ENCODE data around the gene INPP5K.
"Not testable (repeated sequence)": the region's sequence is repeated elsewhere in the genome, so short reads cannot be mapped to it uniquely, and the experiment has no call there.

INPP5K gene

DNA sequence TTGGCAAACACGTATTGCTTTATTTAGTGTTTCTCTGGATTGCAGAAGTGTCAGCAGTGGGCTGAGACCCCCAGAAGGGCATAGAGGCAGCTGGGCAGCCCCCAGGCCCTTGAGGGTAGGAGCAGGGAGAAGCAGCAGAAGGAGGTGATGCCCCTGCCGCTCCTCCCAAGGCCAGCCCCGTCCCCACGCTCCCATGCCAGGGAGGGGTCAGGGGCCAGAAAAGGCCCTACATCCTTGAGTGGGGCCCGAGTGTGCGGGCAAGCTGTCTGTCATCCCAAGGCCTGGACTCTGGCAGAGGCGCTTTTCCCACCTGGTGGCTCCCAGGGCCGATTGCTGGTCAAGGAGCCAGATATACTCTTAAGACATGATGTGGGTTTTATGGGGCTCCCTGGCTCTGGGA lies 52.2 kb downstream of the INPP5K start:
- DNase-seq (ENCODE audit: low read depth, low spot score): no peak

DNA sequence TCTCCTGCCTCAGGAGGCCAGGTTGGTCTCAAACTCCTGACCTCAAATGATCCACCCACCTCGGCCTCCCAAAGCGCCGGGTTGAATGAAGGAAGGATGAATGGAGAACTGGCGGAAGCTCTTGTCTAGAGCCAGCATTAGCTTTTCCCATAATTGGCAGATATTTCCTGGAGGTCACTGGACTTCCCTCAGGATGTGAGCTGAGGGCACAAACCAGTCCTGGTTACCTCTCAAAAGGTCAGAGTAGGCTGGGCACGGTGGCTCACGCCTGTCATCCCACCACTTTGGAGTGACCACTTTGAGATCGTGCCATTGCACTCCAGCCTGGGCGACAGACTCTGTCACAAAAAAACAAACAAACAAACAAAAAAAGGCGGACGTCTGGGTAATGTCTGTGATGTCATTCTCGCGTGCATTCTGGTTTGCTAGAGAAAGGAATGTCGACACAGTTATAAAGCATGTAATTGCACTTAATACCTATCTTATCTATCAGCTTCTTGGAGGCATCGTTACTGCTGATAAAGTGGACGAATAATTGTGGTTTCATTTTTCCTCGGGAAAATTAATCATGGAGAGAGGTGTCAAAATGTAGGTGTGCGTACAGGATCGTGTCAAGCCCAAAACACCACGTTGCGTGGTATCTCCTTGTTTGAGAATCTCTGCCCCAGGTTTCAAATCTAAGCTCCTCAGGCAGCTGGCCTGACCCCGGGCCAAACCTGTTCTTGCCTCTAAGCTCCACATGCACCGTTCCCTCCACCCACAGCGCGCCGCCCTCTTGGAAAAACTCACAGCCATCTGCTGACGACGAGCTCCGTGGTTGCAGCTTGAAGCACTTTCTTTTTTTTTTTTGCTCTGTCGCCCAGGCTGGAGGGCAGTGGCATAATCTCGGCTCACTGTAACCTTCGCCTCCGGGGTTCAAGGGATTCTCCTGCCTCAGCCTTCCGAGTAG lies 54.0 kb downstream of the INPP5K start:
- DNase-seq (ENCODE audit: low read depth, low spot score): no peak

DNA sequence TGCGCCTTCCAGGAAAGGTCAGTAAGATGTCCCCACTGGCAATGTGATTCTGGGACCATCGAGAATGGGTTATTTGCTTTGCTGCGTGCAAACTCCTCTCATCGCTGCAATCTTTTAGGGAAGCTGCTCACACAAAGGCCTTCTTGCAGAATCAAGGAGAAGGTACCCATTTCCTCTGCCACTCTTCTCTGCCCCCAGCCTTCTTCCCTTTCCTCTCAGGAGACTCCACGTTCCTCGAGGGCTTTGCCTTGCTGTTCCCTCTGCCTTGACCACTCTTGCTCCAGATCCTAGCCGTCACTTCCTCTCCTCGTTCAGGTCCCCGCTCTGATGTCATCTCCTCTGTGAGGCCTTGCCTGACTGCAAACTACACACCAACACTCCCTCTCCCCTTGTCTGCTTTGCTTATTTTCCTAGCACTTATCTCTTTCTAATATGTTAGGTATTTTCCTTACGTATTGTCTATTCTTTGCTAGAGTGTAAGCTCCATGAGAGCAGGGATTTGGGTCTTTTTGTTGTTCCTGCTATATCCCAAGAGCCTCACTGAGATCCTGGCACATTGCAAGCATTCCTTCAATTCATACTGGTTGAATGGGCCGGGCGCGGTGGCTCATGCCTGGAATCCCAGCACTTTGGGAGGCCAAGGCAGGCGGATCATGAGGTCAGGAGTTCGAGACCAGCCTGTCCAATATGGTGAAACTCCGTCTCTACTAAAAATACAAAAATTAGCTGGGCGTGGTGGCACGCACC lies 55.0 kb downstream of the INPP5K start:
- DNase-seq (ENCODE audit: low read depth, low spot score): no peak

DNA sequence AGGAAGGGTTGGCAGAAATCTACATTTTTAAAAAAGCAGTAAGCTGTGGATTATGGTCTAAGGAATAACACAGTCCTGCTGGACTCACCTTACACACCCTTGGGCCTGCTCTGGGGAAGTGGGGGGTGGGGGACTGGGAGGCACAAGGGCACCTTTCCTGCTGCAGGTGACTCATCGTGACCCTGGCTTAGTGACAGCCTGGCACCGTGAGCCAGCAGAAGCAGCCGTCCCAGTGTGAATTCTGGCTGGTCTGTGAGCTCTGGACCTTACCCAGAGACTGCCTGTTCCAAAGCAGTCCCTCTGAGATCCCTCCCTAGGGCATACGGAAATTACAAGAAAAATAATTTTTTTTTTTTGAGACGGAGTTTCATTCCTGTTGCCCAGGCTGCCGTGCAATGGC lies 56.2 kb downstream of the INPP5K start:
- DNase-seq (ENCODE audit: low read depth, low spot score): no peak

DNA sequence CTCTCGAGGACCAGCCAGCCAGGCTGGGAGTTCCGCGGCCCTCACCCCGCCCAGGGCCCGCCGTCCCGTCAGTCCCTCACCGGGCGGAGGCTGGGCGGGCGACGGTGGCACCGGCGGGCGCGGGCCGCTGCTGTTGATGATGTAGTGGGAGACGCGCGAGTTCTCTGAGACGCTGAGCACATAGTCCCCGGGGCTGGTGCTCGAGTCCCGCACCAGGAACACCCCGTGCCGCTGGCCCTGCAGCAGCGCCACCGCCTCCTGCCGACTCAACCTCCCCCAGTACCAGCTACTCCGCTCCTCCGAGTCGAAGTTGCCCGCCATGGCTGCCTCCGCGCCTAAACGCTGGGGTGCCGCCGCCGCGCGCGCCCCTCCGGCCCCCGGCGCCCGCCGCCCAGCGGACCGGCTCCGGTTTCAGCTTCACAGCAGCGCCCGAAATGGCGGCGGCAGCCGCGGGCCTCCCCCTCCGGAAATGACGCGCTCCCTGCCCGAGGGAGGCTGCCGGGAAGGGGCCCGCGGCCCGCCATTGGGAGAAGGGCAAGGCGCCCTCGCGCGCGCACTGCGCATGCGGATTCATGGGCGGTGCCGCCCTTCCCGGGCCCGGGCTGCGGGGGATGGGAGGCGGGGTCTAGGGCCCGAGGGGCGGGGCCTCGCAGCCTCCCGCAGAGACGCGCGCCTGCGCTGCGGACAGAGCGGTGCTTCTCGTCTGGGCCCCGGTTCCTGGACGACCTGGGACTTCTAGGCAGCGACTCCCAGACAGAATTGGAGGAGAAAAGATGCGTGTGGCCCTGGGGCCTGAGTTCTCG lies 60.4 kb downstream of the INPP5K start, which contains the start of gene CRK:
CRK (minus strand) TSS at position 436 of the 803 bp plus-strand sequence; CDS start at position 321, 115 bp downstream.
- peak; percentile 91 for DNase-seq (ENCODE audit: low read depth, low spot score)

DNA sequence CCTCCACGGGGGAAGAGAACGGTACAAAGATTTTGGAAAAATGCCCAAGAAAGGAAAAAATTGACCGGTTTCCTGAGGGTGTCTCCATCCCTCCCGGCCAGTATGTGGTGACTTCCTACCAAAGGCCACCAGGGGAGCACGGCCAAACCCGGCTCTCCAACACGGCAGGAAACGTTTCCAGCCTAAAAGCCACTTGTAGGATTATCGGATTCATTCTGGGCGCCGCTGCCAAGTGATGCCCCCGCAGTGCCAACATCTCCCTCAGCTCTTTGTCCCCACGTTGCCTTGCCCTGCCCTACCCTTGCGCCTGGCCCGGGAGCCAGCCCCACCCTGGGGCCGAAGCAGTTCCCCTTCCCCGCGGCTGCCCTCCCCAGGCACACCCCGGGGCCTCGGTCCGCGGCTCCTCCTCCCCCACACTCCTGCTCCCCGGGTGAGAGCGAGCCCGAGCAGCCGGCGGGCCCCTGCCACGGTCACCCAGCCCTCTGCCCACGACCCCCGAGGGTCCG lies 61.1 kb downstream of the INPP5K start:
- DNase-seq (ENCODE audit: low read depth, low spot score): no peak

DNA sequence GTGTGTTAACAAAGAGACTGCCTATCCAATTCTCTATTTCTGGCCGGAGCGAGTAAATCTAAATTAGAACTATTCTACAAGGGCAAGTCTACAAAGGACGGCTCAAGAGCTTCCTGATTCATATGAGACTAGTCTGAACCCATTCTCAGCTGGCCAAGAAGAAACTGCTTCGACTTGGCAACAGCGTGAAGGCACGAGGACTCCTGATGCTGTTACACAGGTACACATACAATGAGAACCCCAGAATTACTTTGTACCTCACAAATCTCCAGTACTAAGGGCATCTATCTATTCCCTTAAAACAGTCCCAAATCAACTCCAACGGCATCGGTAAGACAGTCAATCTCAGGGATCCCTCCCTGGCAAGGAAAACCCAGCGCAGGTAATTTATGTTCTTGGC lies 61.9 kb downstream of the INPP5K start:
- no peak for DNase-seq (ENCODE audit: low read depth, low spot score)

DNA sequence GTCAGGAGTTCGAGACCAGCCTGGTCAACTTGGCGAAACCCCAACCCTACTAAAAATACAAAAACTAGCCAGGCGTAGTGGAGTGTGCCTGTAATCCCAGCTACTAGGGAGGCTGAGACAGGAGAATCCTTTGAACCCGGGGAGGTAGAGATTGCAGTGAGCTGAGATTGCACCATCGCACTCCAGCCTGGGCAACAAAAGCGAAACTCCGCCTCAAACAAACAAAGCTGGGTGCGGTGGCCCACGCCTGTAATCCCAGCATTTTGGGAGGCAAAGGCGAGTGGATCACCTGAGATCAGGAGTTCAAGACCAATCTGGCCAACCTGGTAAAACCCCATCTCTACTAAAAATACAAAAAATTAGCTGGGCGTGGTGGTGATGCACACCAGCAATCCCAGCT lies 62.7 kb downstream of the INPP5K start:
- not testable (repeated sequence) for DNase-seq (ENCODE audit: low read depth, low spot score)

DNA sequence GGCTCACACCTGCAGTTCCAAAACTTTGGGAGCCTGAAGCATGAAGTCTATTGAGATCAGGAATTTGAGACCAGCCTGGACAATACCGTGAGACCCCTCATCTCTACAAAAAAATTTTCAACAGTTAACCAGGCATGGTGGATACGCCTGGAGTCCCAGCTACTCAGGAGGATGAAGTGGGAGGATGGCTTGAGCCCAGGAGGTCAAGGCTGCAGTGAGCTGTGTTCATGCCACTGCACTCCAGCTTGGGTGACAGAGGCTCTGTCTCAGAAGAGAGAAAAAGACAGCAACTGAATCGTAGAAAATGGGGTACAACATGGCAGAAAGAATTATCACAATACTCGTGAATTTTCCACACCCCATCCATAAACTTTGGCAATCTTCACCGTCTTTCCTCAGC lies 63.6 kb downstream of the INPP5K start:
- DNase-seq (ENCODE audit: low read depth, low spot score): no peak

DNA sequence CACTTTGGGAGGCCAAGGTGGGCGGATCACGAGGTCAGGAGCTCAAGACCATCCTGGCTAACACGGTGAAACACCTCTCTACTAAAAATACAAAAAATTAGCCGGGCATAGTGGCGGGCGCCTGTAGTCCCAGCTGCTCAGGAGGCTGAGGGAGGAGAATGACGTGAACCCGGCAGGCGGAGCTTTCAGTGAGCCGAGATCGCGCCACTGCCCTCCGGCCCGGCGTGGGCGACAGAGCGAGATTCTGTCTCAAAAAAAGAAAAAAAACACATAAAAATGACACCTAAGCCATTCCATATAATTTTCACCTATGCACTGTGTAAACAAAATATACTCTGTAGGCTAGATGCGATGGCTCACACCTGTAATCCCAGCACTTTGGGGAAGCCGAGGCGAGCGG lies 66.2 kb downstream of the INPP5K start:
- DNase-seq (ENCODE audit: low read depth, low spot score): not testable (repeated sequence)

DNA sequence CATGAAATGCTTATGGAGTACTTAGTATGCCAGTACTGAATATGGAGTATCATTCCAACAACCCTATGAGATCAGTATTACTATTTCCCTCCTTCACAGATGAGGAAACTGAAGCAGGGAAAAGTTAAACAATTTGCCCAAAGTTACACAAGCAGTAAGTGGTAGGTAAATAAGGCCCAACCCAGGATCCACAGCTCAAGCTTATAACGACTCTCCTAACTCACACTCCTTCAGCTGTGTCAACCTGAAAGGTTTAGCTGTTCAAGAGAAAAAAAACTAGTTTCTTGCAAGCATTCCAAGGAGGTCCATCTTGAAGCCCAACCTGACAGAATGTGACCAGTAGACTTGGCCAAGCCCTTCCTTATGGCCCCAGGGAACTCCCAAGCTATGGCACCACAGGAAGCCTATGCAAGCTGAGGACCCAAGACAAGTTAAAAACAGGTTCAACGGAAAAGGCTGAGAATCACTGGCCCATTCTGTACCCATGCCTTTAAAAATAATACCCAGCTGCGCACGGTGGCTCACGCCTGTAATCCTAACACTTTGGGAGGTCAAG lies 66.9 kb downstream of the INPP5K start:
- DNase-seq (ENCODE audit: low read depth, low spot score): no peak

DNA sequence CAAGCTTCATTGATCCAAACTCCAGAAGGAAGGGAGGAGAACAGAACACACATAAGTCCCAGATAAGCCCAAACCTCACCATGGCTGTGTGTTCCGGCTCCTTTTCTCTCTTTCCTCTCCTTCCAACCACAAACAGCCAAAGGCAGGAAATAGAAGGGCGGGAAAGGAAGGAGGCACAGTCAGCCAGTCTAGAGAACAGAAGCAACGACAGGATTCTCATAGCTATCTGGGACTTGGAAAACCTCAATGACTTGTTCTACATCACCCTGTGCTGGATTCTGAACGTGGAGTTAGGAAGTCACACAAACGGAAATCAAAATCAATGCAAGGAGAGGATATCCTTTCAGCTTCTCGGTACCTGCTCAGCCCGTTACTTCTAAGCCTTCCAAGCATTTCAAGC lies 69.4 kb downstream of the INPP5K start:
- no peak for DNase-seq (ENCODE audit: low read depth, low spot score)

DNA sequence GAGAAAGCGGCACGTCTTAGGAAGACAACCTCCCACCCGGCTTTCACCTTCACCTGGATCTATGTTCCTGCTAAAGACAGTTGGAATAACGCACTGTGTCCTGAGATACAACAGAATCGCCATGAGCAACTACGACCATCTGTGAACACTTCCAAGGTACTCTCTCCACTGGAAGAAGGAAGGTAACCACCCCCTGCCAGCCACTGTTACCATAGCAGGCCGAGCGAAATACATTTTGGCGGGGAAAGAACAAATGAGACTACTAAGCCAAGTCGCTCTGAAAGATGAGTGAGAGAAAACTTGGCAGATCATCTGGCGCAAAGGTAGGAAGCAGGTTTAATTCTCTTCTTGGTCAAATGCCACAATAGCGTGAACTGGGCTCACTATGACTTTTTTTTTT lies 70.2 kb downstream of the INPP5K start:
- no peak for DNase-seq (ENCODE audit: low read depth, low spot score)

DNA sequence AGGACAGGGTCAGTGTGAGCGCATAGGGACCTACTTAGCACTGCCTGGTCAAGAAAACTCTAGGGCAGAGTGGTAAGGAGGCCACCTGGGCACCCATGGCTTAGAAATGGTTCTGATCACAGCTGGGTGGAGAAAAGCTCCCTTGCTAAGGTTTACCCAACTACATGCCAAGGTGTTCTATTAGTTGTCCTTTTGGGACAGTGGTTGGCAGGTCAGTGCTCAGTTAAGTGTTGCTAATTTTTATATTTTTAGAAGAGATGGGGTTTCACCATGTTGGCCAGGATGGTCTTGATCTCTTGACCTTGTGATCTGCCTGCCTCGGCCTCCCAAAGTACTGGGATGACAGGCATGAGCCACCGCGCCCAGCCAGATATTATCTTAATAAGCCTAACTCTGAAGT lies 70.7 kb downstream of the INPP5K start:
- DNase-seq (ENCODE audit: low read depth, low spot score): not testable (repeated sequence)

Data from smooth muscle cell of the brain vasculature (primary cell).